Measurements from ENCODE around the gene DHX16. TPM values are rescaled to one million over a fixed set of nuclear protein-coding genes. Genes with fewer than 3 reads are reported as not detected.

The DHX16 gene
- total and polyA plus RNA-seq, 2 of the 4 experiments (the other 2 are of a cell fraction), result 47.9 to 48.4 TPM

DNA sequence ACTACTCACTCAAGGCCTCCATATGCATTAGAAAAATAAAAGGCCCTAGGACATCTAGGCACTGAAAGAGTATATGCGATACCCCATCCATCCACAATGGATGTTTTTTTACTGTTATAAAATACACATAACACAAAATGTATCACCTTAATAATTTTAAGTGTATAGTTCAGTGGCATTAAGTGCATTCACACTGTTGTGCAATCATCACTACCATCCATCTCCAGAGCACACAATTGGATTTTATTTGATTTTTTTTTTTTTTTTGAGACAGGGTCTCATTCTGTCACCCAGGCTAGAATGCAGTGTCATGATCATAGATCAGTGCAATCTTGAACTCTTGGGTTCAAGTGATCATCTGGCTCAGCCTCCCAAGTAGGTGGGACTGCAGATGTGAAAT is 41.5 kb upstream of the DHX16 start:
- Histone ChIP-seq H4K20me1 (ENCODE audit: insufficient read depth, low read length) (no peaks in the 10 kb centered on the region), H4K91ac (ENCODE audit: insufficient read depth, low read depth, low read length) (no peak overlapping the region), H4K5ac (ENCODE audit: low read depth, low read length) (no peak overlapping the region), H3K4ac (ENCODE audit: low read depth, low read length) (no peak overlapping the region), H3K23ac (ENCODE audit: low read depth, low read length) (no peak overlapping the region), H3K4me1 (ENCODE audit: control insufficient read depth, insufficient read depth, low read length) (peaks cover 4% of the 10 kb centered on the region; the same call in 1 of the 2 replicates), H3K4me3 (ENCODE audit: insufficient read depth, low read depth, low read length) (no peak overlapping the region), H2BK120ac (ENCODE audit: low read depth, low read length) (no peak overlapping the region), H2AK5ac (ENCODE audit: low read depth, low read length) (no peak overlapping the region), H3K9me1 (ENCODE audit: insufficient read depth, low read length) (peaks cover 5% of the 10 kb centered on the region), H2AK9ac (replicated peaks; ENCODE audit: low read depth, low read length, poor library complexity) (no peak overlapping the region), H2BK5ac (ENCODE audit: low read depth, low read length, poor library complexity, severe bottlenecking) (no peak overlapping the region), H3K9me3 (ENCODE audit: control insufficient read depth, insufficient read depth, low read length) (no peaks in the 10 kb centered on the region), H2AFZ (replicated peaks; ENCODE audit: low read length, poor library complexity) (no peak overlapping the region), H2BK15ac (ENCODE audit: low read depth, low read length) (no peak overlapping the region), H3K27me3 (ENCODE audit: control insufficient read depth, insufficient read depth, low read length) (no peaks in the 10 kb centered on the region), H3K36me3 (ENCODE audit: control insufficient read depth, insufficient read depth, low read length) (peaks cover 23% of the 10 kb centered on the region), H3K9ac (ENCODE audit: low read depth, low read length) (no peak overlapping the region), H3K79me1 (ENCODE audit: low read depth in 1 of 2, low read length in 2 of 2) (peaks cover 15 to 35% of the 10 kb centered on the region in 2 experiments), H2BK20ac (ENCODE audit: low read depth, low read length) (no peak overlapping the region), H4K8ac (ENCODE audit: low read depth in 2 of 2, low read length in 2 of 2) (no peak overlapping the region), H3K27ac (ENCODE audit: insufficient read depth, low read length) (no peak overlapping the region), H3K56ac (ENCODE audit: extremely low read depth, insufficient read depth, low read length) (no peak overlapping the region), H3K18ac (ENCODE audit: low read depth, low read length) (no peak overlapping the region), H3K14ac (replicated peaks; ENCODE audit: low read depth, low read length) (no peak overlapping the region), H3K4me2 (ENCODE audit: low read depth, low read length) (no peak overlapping the region)
- BruUV-seq (replicated peaks), result no TSS peak
- no peak for DNase-seq
- ChIA-PET POLR2A (ENCODE audit: unreplicated experiment) (no interaction called here), CTCF (no interaction called here)
- intact Hi-C loops (cut with micrococcal nuclease), result no loop called here
- no peak for ATAC-seq (ENCODE audit: low read depth)
- peak; percentile 76 for TF ChIP-seq CEBPB (IDR thresholded peaks at IDR 0.05; ENCODE audit: low read depth, low read length)
- no peak for TF ChIP-seq FOS (IDR thresholded peaks at IDR 0.05; ENCODE audit: low read depth, low read length)
- TF ChIP-seq, protein P1, sequence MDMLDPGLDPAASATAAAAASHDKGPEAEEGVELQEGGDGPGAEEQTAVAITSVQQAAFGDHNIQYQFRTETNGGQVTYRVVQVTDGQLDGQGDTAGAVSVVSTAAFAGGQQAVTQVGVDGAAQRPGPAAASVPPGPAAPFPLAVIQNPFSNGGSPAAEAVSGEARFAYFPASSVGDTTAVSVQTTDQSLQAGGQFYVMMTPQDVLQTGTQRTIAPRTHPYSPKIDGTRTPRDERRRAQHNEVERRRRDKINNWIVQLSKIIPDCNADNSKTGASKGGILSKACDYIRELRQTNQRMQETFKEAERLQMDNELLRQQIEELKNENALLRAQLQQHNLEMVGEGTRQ (IDR thresholded peaks at IDR 0.05; ENCODE audit: low read depth, low read length), result no peak
- dilution Hi-C loops (cut with HindIII; ENCODE audit: low sequenced_read_pairs, unreplicated experiment), result no loop called here
- in situ Hi-C loops (cut with MboI; ENCODE audit: low sequenced_read_pairs), result no loop called here
- no CpG with 5 or more reads among the region's 1 CpG for WGBS, 2 experiments (ENCODE audit: extremely low coverage in 2 of 2, insufficient read length in 1 of 2)

All from IMR-90 (cell line).